GM13977 (cell line): ENCODE measurements around the gene TNN.

Experiments used
- DNase-seq: peaks from one replicate; pipeline ENCODE4 v3.0.0; 2012; ENCODE audit warnings: low spot score
- in situ Hi-C: fragments of 300-500 bp; cut with MboI; formaldehyde crosslinking; loops from one replicate; pipeline ENCODE4 v1.12.0; 2022; ENCODE audit warnings: low sequenced_read_pairs, low pct_unique_long_range_greater_than_20kb, mixed read lengths, inconsistent platforms; ENCODE audit not compliant: unreplicated experiment
- TF ChIP-seq, protein P1 (sequence below): IDR thresholded peaks from 2 replicates; pipeline ENCODE4 v1.5.1; 2012; ENCODE audit warnings: mild to moderate bottlenecking, control low read depth; ENCODE audit not compliant: insufficient read depth; ENCODE audit errors: extremely low read depth, missing control alignments

Gene TNN

DNA sequence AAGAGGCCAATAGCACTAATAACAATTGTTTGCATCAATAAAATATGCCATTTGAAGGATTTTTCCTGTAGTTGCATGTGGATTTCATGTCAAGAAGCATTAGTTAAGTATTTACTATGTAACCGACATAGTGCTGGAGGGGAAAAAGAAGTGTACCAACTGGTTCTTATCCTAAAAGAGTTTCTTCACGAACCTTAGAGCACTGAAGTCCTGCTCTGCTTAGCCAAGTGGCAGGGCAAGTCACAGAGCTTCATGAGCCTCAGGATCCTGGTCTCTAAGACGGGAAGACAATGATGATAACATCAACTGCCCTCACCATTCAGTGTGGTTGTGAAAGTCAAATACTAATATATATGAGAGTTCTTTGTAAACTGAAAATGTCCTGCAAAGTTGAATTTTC lies 110.8 kb downstream of the TNN start:
- in situ Hi-C loops = no loop called here
- no peak for DNase-seq
- TF ChIP-seq, protein P1, sequence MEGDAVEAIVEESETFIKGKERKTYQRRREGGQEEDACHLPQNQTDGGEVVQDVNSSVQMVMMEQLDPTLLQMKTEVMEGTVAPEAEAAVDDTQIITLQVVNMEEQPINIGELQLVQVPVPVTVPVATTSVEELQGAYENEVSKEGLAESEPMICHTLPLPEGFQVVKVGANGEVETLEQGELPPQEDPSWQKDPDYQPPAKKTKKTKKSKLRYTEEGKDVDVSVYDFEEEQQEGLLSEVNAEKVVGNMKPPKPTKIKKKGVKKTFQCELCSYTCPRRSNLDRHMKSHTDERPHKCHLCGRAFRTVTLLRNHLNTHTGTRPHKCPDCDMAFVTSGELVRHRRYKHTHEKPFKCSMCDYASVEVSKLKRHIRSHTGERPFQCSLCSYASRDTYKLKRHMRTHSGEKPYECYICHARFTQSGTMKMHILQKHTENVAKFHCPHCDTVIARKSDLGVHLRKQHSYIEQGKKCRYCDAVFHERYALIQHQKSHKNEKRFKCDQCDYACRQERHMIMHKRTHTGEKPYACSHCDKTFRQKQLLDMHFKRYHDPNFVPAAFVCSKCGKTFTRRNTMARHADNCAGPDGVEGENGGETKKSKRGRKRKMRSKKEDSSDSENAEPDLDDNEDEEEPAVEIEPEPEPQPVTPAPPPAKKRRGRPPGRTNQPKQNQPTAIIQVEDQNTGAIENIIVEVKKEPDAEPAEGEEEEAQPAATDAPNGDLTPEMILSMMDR = no peak

DNA sequence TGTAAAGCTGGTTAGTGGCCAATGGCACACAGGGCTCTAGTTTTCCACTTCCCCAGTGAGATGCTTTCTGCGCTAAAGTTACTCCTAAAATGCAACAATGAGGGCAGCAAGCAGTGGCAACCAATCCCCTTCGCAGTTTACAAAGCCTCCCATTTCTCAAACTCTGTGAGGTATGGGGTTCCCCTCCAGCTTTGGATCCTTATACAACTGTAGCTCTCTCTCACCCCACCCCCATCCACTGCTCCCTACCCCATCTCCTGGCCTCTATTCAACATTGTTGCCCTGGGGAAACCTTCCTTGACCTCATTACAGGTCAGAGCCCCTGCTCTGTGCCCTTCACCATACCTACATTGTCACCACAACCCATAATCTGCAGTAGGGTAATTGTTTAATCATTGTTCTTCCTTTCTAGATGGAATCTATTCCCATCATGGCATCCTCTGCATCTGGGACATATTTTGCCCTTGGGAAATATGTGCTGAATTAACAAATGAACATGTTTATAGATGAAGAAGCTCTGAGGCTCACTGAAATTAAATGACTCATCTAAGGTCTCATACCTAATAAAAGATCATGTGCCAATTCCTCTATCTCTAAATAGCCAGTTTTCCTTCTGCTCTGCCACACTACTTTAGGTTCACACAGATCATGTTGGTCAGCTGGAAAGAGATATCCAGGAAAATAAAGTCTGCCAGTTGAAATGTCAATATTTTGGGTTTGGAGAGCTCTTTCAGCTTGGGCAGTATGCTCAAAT lies 112.4 kb downstream of the TNN start:
- in situ Hi-C loops = no loop called here
- no peak for DNase-seq
- TF ChIP-seq, protein P1 = no peak

DNA sequence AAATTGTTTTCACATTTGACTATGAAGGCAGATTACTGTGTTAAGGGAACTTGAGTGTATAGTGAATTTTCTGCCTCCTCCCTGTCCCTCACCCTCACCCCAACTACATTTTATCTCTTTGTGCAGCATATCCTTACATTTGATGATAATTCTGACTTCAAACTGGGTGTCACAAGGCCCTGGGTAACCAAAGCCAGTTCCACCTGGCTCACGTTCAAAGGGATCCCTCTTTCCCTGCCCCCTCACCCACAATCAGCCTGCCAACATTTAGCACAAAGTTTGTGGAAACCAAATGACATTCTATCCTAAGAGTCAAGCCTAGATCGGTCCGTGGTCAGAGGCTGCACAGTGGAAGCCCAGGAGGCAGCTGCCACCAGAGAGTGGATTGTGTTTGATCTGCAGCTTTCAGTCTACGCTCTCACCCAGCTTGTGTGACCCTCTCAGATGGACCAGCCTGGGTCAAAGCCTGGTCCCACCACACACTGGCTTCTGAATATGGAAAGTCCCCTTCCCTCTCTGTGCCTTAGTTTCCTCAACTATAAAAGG lies 114.6 kb downstream of the TNN start:
- TF ChIP-seq, protein P1 = no peak
- in situ Hi-C loops = no loop called here
- no peak for DNase-seq

DNA sequence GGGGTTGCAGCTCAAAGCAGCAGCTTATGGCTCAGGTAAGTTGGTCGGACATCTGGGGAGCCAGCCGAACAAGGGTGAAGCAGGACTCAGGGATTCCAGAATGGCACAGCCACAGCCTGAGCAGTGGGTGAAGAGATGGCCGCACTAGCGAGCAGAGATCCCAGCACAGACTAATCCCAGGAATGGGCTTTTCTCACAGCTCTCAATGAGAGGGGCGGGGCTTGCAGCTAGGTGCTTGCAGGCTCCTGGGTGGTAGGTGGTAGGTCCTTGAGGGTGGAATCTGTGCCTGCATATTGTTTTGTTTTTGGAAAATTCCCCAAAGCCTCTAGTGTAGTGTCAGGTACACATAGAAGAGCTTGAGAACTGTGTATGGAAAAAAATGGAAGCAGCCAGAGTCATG lies 116.0 kb downstream of the TNN start:
- in situ Hi-C loops = no loop called here
- DNase-seq = no peak
- TF ChIP-seq, protein P1 = no peak

DNA sequence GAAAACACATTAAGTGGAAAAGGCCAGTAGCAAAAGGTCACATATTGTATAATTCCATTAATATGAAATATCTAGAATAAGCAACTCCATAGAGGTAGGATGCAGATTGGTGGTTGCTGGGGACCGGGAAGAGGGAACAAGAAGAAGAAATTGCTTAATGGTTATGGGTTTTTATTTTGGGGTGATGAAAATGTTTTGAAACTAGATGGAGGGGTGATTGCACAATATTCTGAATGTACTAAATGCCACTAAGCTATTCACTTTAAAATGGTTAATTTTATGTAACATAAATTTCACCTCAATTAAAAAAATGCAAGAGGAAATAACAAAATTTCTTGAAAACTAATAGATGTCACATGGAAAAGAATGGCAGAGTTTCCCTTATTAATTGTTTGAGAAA lies 118.3 kb downstream of the TNN start:
- TF ChIP-seq, protein P1 = no peak
- in situ Hi-C loops = no loop called here
- DNase-seq = no peak

DNA sequence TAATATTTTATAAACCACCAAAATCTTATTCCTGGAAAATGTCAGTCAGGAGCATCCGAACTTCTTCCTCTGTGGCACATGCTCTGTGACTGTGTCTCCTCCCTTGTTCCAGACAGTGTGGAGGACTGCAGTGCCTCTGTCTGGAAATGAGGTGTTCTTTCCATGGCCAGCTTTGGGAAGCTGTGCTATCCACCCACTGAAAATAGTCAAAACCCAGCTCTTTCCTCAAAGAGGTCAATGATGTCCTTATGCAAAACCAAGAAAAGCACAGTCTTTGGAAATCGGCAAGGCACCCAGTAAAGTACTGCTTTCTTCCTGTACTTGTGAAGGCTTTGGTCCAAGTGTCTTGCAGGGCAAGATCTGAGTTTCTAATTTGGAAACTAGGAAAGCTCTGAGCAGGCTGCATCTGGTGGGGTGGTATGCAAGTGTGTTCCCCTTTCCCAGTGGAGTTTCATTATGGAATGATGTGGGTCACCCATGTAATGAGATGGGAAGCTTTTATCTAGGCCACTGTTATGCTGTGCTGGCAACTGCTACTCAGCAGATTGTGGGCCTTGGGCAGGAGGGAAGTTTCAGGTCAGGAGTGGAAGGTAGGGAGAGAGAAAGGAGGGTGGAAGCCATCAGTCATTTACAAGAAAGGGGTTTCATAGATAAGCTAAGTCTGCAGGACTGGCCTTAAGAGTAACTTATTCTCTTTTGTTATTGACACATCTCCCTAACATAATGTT lies 119.0 kb downstream of the TNN start:
- no peak for DNase-seq
- TF ChIP-seq, protein P1 = no peak
- in situ Hi-C loops = no loop called here
